HepG2 (cell line): ENCODE data around the gene TTBK1. TPM values are rescaled to one million over a fixed set of nuclear protein-coding genes. Genes with fewer than 3 reads are reported as not detected.

Experiments used
- BRF2 ChIP-seq: sonication (generic); formaldehyde crosslinking; IDR thresholded peaks from 2 replicates; pipeline ENCODE4 v1.8.1; 2022; ENCODE audit warnings: mild to moderate bottlenecking, missing genetic modification reagents
- CCDC6 ChIP-seq: sonication (generic); formaldehyde crosslinking; IDR thresholded peaks from 2 replicates; pipeline ENCODE4 v1.8.1; 2022; ENCODE audit warnings: mild to moderate bottlenecking, missing genetic modification reagents, moderate library complexity
- GZF1 ChIP-seq: sonication (generic); formaldehyde crosslinking; IDR thresholded peaks from 2 replicates; pipeline ENCODE4 v1.5.1; 2020; ENCODE audit warnings: mild to moderate bottlenecking, missing genetic modification reagents
- KDM5B ChIP-seq: sonication (generic); formaldehyde crosslinking; IDR thresholded peaks from 2 replicates; pipeline ENCODE4 v1.4.0; 2020; ENCODE audit warnings: missing genetic modification reagents, mild to moderate bottlenecking, borderline replicate concordance
- KDM6A ChIP-seq: IDR thresholded peaks from 2 replicates; pipeline ENCODE4 v1.6.1; 2016; ENCODE audit warnings: low read depth
- NCOA2 ChIP-seq: sonication (generic); formaldehyde crosslinking; IDR thresholded peaks from 2 replicates; pipeline ENCODE4 v1.8.0; 2022; ENCODE audit warnings: inconsistent platforms
- NR3C1 ChIP-seq: sonication (generic); formaldehyde crosslinking; IDR thresholded peaks from 2 replicates; pipeline ENCODE4 v1.4.0; 2020; ENCODE audit warnings: missing genetic modification reagents
- NRL ChIP-seq: sonication (generic); formaldehyde crosslinking; IDR thresholded peaks from 2 replicates; pipeline ENCODE4 v1.5.0; 2020; ENCODE audit warnings: missing genetic modification reagents, mild to moderate bottlenecking, moderate library complexity, borderline replicate concordance
- PHF21A ChIP-seq: sonication (generic); formaldehyde crosslinking; IDR thresholded peaks from 2 replicates; pipeline ENCODE4 v1.5.0; 2020; ENCODE audit warnings: mild to moderate bottlenecking, missing genetic modification reagents
- RNF2 ChIP-seq: fragments of 450-650 bp; conservative IDR thresholded peaks from 2 replicates; pipeline ENCODE4 v1.6.1; 2016; ENCODE audit warnings: low read depth
- STAT5B ChIP-seq: sonication (generic); formaldehyde crosslinking; IDR thresholded peaks from 2 replicates; pipeline ENCODE4 v1.4.0; 2020; ENCODE audit warnings: missing genetic modification reagents
- ZBTB14 ChIP-seq: sonication (generic); formaldehyde crosslinking; IDR thresholded peaks from 2 replicates; pipeline ENCODE4 v1.4.0; 2020; ENCODE audit warnings: missing genetic modification reagents
- ZBTB34 ChIP-seq: sonication (generic); formaldehyde crosslinking; IDR thresholded peaks from 2 replicates; pipeline ENCODE4 v1.8.0; 2022; ENCODE audit warnings: mild to moderate bottlenecking, missing genetic modification reagents
- ZBTB7B ChIP-seq: sonication (generic); formaldehyde crosslinking; IDR thresholded peaks from 2 replicates; pipeline ENCODE4 v1.4.0; 2020; ENCODE audit warnings: missing genetic modification reagents
- ZHX2 ChIP-seq, 2 experiments: sonication (generic) in 1 of 2; formaldehyde crosslinking in 1 of 2; IDR thresholded peaks; 2 replicates each; pipeline versions ENCODE4 v1.6.1 to v1.9.0; 2014 to 2022; ENCODE audit warnings: antibody characterized with exemption in 1 of 2, borderline replicate concordance in 1 of 2, inconsistent platforms in 1 of 2, low read depth in 1 of 2, missing genetic modification reagents in 1 of 2
- ZNF205 ChIP-seq: IDR thresholded peaks from 2 replicates; pipeline ENCODE4 v1.6.1; 2018; ENCODE audit warnings: missing biosample characterization, missing genetic modification reagents
- ZNF552 ChIP-seq: sonication (generic); formaldehyde crosslinking; IDR thresholded peaks from 2 replicates; pipeline ENCODE4 v1.9.0; 2022; ENCODE audit warnings: missing genetic modification reagents, mild to moderate bottlenecking, borderline replicate concordance
- ZNF766 ChIP-seq: sonication (generic); formaldehyde crosslinking; IDR thresholded peaks from 2 replicates; pipeline ENCODE4 v1.5.0; 2020; ENCODE audit warnings: missing genetic modification reagents, borderline replicate concordance
- ZNF788 ChIP-seq: sonication (generic); formaldehyde crosslinking; IDR thresholded peaks from 2 replicates; pipeline ENCODE4 v1.5.0; 2020; ENCODE audit warnings: mild to moderate bottlenecking, missing genetic modification reagents, borderline replicate concordance
- ZNF879 ChIP-seq: sonication (generic); formaldehyde crosslinking; IDR thresholded peaks from 2 replicates; pipeline ENCODE4 v1.8.1; 2023; ENCODE audit warnings: missing genetic modification reagents
- polyA plus RNA-seq, 8 experiments: library from polyadenylated mRNA; depleted of rRNA in 3 of 8; stranded (reverse) in 7 of 8; unstranded in 1 of 8; fragments of >200 nt; fragmentation: Illumina TruSeq in 4 of 8; extraction: Trizol in 4 of 8; gene quantifications; 2 replicates each; pipeline versions ENCODE4 v1.2.1 to v1.2.3, GENCODE V29; 2011 to 2016; ENCODE audit warnings: low read depth in 4 of 8, missing spikeins in 1 of 8, mixed read lengths in 1 of 8; ENCODE audit not compliant: insufficient read depth in 1 of 8
- total RNA-seq, 5 experiments: library from RNA; depleted of rRNA; stranded (reverse); fragments of >200 nt; fragmentation: Illumina TruSeq; extraction: Trizol; gene quantifications; 2 replicates each; pipeline ENCODE4 v1.2.3, GENCODE V29; 2016; ENCODE audit warnings: low read depth in 1 of 5

TTBK1 gene
- total and polyA plus RNA-seq, 2 of the 13 experiments (the other 11 are each of a cell fraction or from before 2014, with no cell fraction given), result 0.24 to 0.33 TPM

- no peak for TF ChIP-seq ZHX2 (IDR thresholded peaks at IDR 0.05; ENCODE audit: low read depth)
- TF ChIP-seq ZHX2 (CRISPR knock-in tag; IDR thresholded peaks at IDR 0.05; ENCODE audit: borderline replicate concordance), result no peak
- TF ChIP-seq ZNF552 (CRISPR knock-in tag), result no peak
- TF ChIP-seq NRL, result peak; percentile 38
- no peak; the same call in 1 of the 2 replicates for TF ChIP-seq ZBTB34 (CRISPR knock-in tag)
- no peak for TF ChIP-seq BRF2
- no peak; the same call in 1 of the 2 replicates for TF ChIP-seq PHF21A (CRISPR knock-in tag)
- no peak for TF ChIP-seq RNF2
- TF ChIP-seq NR3C1 (CRISPR knock-in tag), result no peak
- no peak for TF ChIP-seq ZBTB14 (CRISPR knock-in tag)
- TF ChIP-seq CCDC6 (CRISPR knock-in tag), result no peak
- TF ChIP-seq ZNF205 (CRISPR knock-in tag), result peak; percentile 58
- TF ChIP-seq KDM5B (CRISPR knock-in tag), result 0 out of 2 replicates have a peak, but pooled peaks have one; percentile 16
- TF ChIP-seq ZNF788 (CRISPR knock-in tag), result peak; percentile 64; the same call in 1 of the 2 replicates
- TF ChIP-seq ZNF766 (CRISPR knock-in tag), result no peak
- peak; percentile 56 for TF ChIP-seq NCOA2 (CRISPR knock-in tag)
- no peak for TF ChIP-seq STAT5B (CRISPR knock-in tag)
- TF ChIP-seq GZF1 (CRISPR knock-in tag), result no peak
- no peak for TF ChIP-seq KDM6A (CRISPR knock-in tag)
- peak; percentile 64; the same call in 1 of the 2 replicates for TF ChIP-seq ZBTB7B
- TF ChIP-seq ZNF879, result no peak
These were observed 20.3 kb downstream of the TTBK1 start (continued) for GRCh38 chr6:43263314-43264178.
